Colon (tissue), 2 donors: ENCODE results near the gene ABHD17A.

Source experiments
- FAIRE-seq: peaks from 2 replicates; lab custom pipeline; 2012; peaks lifted over from hg19 to GRCh38; lab: Jason Lieb, UNC
- donor health status: control.
- donor health status: control.

The ABHD17A gene

DNA sequence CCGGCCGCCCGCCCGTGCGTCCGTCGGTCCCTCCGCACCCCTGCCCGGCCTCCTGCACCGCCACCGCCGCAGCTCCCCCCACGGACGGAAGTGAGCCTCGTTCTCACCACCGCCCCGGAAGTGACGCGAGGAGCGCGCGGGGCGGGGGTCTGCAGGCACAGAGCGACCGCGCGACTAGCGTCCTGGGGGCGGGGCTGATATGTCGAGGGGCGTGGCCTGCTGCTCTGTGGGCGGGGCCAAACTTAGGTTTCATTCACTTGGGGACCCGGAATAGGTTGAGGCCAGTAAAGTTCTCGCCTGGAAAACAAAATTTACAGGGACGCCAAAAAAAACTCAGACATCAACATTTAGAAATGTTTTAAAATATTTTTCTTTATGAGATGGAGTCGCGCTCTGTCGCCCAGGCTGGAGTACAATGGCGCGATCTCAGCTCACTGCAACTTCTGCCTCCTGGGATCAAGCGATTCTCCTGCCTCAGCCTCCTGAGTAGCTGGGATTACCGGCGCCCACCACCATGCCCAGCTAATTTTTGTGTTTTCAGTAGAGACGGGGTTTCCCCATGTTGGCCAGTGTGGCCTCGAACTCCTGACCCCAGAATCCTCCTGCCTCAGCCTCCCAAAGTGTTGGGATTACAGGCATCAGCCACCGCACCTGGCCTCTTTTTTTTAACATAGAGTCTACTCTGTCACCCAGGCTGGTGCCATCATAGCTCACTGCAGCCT is at the start of gene ABHD17A:
Gene ABHD17A (minus strand): TSS at position 99 of the 722 bp plus-strand sequence. CDS start 3,930 bp downstream, outside the sequence.
- peak; percentile 38 for FAIRE-seq

DNA sequence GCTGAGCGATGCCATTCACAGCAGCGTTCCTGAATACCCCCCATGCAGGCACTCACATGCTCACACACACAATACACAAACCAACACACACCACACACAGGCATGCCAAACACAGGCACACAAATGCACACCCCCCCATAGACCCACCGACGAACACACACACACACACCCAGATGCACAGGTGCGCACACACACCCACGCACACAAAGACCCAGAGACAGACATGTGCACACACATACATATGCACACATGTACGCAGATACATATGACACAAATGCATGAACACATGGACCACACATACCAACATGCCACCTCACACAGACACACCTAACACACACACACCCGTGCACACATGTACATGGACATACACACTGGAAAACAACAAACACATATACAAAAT is 48.6 kb upstream of the ABHD17A start:
- FAIRE-seq: no peak

DNA sequence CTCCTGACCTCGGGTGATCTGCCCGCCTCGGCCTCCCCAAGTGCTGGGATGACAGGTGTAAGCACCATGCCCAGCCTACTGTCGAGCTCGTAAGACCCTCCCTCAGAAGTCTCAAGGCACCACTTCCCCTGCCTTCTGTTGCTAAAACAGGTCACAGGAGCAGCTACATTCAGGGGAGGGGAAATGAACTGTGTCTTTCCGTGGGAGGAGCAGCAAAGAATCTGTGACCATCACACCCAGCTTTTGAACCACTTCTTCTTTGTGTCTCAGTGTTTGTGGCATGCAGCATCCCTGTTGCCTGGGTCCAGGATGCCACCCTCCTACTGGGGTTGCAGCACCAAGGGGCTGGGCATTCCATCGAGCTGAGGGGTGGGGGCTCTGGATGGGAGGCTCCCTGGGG is 47.9 kb upstream of the ABHD17A start:
- no peak for FAIRE-seq

DNA sequence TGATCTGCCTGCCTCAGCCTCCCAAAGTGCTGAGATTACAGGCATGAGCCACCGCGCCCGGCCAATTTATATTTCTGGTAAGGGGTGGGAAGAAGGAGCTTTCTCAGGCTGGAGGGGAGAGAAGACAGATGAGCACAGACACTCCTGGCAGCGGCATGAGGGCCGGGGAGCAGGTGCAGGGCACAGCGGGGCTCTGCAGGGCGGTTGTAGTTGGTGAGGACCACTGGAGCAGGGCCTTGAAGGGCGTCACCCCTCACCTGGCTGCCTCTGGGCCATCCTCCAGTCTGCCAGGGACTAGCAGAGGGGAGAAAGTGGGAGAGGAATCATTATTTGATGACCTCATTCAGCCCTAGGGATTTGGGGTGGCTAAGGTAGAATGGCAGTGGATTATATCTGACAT is 47.1 kb upstream of the ABHD17A start:
- FAIRE-seq: no peak

DNA sequence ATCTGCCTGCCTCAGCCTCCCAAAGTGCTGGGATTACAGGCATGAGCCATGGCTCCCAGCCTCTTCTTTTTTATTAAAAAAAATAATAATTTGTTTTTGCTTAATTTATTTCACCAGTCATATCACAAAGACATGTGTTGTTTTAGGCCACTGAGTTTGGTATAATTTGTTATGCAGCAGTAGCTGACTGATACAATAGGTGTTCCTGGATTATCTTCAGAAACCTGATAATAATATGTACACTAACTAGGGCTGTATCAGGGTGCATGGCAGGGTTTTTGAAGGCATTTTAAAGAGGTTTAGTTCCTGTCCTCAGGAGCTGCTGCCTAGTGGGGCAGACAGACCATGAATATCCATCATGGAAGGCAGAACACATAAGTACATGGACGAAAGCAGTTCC is 46.1 kb upstream of the ABHD17A start:
- no peak for FAIRE-seq

DNA sequence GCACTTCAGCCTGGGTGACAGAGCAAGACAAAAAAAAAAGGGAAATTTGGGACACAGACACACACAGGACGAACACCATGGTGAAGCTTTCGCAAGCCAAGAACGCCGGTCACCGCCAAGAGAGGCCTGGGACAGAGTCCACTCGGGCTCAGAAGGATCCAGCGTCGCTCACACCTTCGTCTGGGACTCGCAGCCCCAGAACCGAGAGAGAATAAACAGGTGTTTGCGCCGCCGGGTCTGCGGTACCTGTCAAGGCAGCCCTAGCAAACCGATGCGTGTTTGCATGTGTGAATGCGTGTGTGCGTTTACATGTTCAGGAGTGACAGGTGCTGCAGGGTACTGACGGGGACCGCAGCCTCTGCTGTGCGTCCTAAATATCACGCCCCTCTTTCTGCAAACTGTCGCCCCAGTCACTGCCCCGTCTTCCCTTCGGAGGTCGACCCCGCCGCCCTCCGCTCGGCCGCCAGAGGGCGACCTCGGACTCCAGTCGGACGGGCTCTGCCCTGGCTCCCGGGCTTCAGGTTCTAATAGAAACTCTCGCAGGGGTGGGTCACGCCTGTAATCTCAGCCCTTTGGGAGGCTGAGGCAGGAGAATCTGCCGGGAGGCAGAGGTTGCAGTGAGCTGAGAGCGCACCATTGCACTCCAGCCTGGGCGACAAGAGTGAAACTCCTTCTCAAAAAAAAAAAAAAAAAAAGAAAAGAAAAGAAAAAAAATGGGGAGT is 43.9 kb upstream of the ABHD17A start:
- FAIRE-seq: no peak

DNA sequence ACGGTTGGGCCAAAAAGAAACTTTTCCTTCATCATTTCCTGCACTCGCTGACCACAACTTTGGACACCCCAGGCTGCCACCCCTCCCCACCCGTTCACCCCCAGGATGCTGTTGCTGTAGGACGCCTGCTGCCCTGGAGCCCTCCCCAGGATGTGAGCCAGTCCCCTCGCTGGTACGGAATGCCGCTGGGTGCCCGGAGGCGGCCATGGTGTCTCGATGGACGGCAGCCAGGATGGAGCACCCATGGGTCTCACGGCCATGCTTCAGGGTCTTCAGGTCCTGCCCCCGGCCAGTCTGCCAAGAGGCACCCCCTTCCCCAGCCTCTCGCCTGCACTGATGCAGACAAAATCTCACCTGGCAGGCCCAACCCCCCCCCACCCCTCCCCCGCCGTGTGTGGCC is 40.2 kb upstream of the ABHD17A start:
- no peak for FAIRE-seq

DNA sequence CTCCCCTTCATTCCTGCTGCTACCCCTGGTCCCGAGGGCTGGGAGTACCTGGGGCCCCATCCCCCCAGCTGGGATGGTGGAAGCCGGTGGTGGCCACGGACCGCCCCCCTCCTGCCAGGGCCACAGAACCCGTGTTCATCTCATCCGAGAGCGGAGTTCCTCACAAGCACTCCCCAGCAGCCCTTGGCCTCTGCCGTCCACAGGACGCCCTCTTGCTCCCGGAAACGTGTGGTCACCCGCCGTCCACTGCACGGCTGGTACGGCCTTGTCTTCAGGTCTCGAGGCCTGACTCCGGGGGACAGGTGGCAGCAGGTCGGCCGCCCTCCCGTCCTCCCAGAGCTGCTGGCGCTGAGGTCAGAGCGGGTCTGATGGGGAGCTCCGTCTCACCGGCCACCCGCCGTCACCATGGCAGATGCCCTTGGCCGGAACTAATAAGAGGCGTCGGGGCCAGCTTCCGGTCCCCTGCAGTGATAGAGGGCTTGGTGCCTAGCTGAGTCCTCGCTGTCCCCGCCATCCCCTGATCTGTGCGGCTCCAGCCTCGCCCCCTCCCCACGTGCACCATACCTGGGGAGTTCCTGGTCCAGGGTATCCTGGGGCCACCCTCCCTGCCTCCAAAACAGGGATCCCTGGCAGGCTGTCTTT is 39.1 kb upstream of the ABHD17A start:
- no peak for FAIRE-seq

DNA sequence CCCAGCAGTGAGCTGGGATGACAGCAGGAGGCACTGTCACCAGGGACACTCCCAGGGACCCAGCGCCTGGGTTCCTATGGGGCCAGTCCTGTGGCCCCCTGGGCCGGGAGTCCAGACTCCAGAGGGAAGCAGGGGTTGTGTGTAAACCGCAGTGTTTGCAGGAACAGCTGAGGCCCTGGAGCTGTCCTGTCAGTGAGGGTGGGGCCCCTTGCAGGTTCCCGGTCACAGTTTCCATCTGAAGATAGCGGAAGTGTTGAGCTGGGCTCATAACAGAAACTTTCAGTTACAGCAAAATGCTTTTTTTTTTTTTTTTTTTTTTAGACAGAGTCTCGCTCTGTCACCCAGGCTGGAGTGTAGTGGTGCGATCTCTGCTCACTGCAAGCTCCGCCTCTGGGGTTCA is 38.0 kb upstream of the ABHD17A start:
- FAIRE-seq: no peak

DNA sequence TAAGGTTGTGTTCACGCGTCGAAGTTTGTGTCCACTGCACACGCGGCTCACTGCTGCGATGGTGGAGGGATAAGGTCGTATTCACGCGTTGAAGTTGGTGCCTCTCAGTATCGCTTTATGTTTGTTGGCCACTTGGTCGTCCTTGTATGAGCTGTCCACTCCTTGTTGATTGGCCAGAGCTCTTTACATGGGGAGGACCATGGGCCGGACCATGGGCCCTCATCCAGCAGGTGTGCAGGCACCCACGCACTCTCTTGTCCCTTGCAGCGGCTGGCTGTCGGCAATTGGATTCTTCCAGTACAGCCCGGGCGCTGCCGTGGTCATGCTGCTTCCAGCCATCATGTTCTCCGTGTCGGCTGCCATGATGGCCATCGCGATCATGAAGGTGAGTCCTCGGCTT is 37.5 kb upstream of the ABHD17A start:
- no peak for FAIRE-seq

DNA sequence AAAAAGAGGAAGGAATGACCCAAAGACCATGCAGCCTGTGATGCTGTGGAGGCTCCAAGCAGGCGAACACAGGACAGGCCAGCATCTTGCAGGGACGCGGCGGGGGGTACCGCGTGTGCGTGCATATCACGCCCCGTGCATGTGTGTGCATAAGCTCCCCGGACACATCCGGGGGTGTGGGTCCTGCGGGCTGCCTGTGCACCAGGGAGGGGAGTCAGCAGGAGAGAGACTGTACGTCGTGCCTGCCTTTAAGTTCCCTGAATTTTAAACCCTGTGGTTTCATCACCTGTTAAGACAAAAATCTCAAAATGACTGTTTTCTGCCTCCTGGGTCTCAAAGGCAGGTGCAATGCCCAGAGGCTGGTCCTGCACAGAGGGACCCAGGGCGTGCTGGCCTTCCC is 36.5 kb upstream of the ABHD17A start:
- FAIRE-seq: no peak

DNA sequence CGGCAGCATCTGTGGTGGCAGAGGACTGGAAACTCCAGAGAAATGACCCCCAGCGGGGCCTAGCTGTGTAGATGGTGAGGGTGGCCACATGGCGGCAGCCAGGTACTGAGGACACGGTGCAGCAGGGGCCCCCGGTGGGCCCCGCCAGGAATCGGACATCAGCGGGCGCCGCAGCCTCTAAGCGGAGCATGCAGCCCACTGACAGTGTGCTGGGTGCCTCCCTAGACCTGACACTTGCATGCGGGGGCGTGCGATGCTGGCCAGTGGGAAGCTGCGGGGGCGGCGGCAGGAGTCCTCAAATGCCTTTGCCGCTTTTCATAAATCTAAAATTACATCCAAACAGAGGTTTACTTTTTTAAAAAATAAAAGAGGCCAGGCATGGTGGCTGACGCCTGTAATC is 36.0 kb upstream of the ABHD17A start:
- no peak for FAIRE-seq

DNA sequence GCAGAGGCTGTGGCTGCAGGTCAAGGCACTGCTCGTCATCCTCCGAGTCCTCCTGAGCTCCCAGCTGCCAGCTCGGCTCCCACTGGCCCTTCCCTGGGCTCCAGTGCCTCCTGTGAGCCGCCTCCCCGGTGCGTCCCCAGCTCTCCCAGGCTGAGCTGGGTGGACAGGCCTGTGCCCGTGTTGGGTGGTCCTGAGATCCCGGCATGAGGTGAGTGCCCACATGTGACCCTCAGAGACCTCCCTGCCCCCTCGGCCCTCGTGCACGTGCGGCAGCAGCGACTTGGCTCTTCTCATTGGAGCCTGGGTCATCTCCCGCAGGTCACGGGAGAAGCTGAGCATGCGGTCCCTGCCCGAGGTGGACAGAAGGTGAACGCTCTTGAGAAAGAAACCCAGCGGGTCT is 35.3 kb upstream of the ABHD17A start:
- no peak for FAIRE-seq

DNA sequence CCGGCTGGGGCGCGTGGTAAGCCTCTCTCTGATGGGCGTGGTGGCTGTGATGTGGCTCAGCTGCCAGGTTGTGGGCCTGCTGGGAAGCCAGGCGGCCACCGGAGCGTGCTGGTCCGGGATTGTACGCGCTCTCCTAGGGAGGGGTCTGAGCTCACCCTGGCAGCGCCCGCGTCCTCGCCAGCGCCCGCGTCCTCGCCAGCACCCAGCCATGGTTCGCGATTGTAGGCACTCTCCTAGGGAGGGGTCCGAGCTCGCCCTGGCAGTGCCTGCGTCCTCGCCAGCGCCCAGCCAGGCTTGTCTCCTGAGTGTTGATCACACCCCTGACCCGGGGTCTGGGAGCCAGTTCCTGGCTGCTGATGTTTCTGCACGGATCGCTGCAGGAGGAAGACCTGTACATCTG is 33.7 kb upstream of the ABHD17A start:
- FAIRE-seq: no peak

DNA sequence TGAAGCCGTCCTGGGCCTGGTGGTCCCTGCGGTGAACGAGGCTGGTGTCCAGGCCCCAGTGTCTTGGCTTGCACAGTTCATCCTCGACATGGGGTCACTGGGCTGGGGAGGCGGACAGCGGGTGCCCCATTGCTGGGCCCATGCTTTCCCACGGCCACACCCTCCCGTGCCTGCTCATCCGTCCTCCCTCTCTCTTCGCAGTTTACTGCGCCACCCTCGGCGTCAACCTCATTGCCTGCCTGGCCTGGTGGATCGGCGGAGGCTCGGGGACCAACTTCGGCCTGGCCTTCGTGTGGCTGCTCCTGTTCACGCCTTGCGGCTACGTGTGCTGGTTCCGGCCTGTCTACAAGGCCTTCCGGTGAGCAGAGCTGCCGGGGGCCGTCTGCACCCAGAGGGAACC is 32.6 kb upstream of the ABHD17A start:
- FAIRE-seq: no peak

DNA sequence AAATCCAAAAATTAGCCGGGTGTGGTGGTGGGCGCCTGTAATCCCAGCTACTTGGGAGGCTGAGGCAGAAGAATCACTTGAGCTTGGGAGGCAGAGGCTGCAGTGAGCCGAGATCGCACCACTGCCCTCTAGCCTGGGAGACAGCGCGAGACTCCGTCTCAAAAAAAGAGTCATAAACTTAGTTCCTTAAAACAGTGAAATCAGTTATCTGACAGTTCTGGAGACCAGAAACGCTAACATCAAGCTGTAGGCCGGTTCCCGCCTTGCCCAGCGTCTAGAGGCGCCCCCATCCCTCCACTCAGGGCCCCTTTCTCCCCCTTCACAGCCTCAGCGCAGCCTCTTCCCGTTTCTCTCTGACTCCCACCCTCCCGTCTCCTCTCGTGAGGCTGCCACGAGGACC is 31.9 kb upstream of the ABHD17A start:
- no peak for FAIRE-seq

DNA sequence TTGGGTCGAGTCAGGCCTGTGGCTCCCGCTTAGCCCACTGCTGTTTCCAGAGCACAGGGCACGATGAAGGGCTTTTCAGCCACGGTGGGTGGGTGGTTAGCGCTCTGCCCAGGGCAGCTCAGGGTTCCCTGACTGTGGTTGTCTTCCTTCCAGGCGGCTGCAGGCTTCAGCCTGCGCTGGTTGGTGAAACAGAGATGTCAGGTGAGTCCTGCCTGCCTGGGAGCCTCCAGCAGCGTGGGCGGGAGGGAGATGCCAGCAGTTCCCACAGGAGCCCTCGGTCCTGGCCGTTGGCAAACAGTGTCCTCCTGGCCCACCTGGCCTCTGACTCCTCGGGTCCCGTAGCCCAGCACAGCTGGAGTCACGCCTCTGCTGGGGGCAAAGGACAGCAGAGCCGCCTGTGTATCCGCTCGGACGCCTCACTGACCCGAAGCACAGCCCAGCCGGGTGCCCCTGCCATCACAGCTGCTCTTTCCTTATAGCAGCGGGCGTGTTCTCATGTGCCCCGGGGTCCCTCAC is 29.6 kb upstream of the ABHD17A start:
- FAIRE-seq: no peak

DNA sequence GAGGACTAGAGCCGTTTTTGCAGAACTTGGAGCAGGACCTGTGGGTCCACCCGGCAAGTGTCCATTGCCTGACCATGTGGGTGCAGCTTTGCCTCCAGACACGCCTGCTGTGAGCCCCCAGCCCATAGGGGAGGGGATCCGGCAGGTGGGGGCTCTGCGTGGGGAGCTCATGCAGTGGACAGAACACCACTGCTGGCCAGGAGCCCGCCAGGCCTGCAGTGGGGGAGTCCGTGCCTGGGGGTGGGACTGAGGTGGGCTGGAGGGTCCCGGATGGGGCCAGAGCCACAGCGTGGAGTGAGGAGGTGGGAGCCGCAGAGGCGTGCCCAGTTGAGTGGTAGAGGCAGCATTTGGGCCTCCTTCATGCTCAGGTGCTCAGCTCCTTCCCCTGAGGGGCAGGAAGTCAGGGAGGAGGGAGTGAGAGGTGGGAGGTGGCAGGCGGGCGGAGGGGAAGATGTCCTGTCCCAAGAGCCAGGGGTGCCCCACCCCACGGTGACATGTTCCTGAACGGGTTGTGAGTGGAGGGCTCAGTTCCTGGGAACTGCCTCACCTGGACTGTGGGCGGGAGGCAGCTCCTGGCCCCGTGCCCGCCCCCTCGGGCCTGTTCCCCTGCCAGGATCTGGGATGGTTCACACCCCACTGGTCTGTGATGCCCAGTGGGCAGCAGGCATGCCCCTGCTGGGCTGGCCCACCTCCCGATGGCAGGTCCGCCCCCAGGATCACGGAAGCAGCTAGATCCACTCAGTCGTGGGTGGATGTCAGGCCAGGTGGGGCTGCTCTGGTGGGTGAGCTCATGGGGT is 28.7 kb upstream of the ABHD17A start:
- FAIRE-seq: no peak

DNA sequence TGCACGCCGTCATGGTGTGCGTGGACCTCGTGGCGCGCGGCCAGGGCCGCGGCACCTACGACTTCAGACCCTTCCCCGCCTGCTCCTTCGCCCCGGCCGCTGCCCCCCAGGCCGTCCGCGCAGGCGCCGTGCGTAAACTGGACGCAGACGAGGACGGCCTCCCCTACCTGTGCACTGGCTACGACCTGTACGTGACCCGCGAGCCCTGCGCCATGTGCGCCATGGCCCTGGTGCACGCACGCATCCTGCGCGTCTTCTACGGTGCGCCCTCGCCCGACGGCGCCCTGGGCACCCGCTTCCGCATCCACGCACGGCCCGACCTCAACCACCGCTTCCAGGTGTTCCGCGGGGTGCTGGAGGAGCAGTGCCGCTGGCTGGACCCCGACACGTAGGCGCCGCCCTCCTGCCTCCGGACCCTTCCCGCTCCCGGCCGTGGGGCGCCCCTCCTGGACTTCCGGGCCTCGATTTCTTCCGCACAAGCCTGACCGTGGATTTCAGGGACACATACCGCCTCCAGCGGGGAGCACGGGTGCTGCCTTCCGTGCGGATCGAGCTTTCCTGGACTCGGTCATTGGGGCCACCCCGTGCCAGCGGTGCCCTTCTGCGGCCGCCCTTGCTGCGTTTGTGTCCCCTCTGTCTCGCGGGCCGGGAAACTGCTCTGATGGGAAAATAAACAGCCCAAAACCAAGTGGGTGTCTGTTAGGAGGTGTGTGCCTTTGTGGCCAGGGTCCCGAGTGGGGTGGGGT is 27.6 kb upstream of the ABHD17A start:
- FAIRE-seq: no peak

DNA sequence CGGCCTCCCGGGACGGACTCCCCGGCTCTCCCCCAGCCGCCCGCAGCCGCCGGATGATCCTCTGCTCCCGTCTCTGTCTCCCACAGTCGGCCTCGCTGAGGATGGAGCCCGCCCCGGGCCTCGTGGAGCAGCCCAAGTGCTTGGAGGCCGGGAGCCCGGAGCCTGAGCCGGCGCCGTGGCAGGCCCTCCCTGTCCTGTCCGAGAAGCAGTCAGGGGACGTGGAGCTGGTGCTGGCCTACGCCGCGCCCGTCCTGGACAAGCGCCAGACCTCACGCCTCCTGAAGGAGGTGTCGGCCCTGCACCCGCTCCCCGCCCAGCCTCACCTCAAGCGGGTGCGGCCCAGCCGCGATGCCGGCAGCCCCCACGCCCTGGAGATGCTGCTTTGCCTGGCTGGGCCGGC is 26.7 kb upstream of the ABHD17A start:
- no peak for FAIRE-seq

DNA sequence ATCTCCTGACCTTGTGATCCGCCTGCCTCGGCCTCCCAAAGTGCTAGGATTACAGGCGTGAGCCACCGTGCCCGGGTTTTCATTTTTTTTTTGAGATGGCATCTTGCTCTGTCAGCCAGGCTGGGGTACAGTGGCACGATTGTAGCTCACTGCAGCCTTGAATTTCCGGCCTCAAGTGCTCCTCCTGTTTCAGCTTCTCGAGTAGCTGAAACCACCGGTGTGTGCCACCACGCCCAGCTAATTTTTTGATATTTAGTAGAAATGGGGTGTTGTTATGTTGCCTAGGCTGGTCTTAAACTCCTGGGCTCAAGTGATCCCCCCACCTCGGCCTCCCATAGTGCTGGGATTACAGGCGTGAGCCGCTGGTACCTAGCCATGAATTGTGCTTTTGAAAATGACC is 25.8 kb upstream of the ABHD17A start:
- no peak for FAIRE-seq

DNA sequence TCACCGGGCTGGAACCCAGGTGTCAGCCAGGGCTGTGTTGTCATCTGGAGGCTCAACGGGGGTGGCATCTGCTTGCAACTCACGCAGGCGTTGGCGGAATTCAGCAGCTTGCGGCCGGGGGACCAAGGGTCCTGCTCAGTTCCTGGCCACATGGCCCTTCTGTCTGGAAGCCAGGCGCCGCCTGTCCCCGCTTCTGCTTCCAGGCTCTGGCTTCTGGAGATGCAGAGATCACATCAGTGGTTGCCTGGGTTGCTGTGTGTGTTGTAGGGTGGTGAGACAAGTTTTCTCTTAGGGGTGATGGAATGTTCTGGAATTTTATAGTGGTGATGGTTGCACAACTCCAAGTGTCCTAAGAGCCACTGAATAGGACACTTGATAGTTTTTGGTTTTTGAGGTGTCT is 24.9 kb upstream of the ABHD17A start:
- FAIRE-seq: no peak
